ENCODE measurements around the gene FAM118A.
"Not testable (repeated sequence)": the region's sequence is repeated elsewhere in the genome, so short reads cannot be mapped to it uniquely, and the experiment has no call there.

Gene FAM118A

DNA sequence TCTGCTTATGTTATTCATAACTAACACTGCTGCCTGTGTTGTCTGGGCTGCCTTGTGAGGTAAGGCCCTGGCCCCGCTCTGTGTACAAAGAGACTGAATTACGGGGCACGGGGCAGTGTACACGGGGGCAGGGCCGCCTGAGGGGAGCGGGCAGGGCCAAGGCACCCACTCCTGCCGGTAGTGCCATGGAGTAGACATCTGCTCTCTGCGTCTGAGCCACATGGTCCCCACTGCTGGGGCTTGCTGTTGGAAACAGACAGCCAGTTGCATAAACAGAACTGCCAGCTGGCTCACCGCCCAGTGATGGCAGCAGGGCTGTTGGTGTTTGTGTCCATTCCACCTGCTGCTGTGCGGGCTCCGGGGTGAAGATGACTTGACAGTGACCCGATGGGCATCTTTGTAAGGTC lies 19.8 kb downstream of the FAM118A start:
- DNase-seq (ENCODE audit: low read depth in 3 of 3, low spot score in 1 of 3): no peak

DNA sequence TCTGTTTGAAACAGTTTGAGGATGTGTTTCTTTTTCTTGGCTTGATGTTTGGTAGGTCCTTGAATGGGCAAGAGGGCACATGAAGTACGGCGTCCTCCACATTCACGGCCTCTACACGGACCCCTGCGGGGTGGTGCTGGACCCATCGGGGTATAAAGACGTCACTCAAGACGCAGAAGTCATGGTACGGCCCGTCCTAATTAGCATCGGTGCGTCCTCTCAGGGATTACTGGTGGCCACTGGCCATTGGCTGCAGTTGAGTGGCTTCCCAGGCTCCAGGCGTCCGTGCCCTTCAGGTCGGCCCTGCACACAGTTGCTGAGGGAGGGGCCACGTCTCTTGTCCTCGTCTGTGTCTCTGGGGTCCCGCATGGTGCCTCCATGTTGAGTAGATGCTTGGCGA lies 20.8 kb downstream of the FAM118A start:
- DNase-seq (ENCODE audit: low read depth in 3 of 3, low spot score in 1 of 3): no peak

DNA sequence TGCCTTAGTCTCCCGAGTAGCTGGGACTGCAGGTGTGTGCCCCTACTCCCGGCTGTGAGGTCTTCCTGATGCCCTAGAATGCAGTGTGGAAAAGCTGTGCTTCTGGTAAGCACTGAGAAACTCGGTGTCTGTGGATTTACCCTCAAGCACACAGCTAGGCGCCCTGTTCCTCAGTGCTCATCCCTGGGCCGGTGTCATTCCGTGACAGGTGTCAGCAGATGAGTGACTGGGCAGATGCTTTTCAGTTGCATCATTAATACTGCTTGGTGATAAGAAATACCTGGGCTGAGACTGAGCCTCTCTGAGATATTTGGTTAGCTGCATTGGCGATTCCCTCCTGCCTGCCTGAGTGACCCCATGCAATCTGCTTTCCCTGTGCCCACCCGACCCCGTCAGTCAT lies 21.8 kb downstream of the FAM118A start:
- no peak for DNase-seq (ENCODE audit: low read depth in 3 of 3, low spot score in 1 of 3)

DNA sequence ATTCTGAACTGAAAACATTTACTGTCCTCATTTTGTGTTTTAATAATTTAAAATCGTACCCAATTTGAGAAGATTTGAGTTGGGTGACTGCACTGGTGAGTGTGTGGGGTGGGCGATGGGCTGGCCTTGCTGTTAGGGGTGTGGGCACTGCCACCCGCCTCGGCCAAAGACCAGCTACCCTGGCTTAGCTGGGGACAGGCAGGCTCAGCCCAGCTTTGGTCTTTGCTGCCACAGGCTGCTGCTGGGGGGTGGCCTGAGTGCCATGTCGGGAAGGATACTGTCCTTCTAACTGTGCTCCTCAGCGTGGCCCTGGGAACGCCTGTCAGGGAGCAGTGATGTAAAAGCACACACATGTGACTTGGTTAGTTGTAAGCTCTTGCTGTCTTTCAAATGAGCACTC lies 22.3 kb downstream of the FAM118A start:
- no peak for DNase-seq (ENCODE audit: low read depth in 3 of 3, low spot score in 1 of 3)

DNA sequence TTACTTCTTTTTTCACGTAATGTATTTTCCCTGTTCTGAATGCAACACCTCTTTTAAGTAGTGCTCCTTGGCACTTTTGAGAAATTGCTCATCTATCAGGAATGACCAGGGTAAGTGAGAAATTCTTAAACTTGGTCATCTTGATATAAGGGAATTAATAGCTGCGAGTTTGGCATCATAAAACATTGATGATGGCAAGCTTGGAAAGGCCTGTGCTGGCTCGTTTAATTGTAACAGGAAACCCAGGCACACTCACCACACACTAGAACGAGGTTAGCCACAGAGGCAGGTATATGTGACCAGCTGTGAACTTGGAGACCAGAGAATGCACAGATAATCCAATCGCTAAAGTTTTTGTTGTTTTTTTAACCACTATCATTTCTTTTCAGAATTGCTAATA lies 24.3 kb downstream of the FAM118A start:
- DNase-seq (ENCODE audit: low read depth in 3 of 3, low spot score in 1 of 3): no peak

DNA sequence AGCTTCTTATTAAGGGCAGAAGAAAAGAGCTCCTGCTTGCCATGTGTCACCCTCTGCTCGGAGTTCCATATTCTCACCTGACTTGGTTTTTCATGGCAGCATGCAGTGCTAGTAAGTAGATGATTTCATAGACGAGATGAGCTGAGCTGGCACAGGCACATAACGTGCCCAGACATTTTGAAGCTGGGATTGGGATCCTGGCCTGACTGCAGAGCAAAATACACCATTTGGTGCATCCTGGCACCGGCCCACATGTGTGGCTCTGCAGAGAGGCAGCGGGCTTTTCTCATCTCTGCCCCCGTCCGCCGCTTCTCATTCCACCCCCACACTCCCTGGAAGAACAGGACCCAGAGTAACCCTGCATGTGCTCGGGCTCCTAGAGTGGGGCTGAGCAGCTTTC lies 24.8 kb downstream of the FAM118A start:
- DNase-seq (ENCODE audit: low read depth in 3 of 3, low spot score in 1 of 3): no peak

DNA sequence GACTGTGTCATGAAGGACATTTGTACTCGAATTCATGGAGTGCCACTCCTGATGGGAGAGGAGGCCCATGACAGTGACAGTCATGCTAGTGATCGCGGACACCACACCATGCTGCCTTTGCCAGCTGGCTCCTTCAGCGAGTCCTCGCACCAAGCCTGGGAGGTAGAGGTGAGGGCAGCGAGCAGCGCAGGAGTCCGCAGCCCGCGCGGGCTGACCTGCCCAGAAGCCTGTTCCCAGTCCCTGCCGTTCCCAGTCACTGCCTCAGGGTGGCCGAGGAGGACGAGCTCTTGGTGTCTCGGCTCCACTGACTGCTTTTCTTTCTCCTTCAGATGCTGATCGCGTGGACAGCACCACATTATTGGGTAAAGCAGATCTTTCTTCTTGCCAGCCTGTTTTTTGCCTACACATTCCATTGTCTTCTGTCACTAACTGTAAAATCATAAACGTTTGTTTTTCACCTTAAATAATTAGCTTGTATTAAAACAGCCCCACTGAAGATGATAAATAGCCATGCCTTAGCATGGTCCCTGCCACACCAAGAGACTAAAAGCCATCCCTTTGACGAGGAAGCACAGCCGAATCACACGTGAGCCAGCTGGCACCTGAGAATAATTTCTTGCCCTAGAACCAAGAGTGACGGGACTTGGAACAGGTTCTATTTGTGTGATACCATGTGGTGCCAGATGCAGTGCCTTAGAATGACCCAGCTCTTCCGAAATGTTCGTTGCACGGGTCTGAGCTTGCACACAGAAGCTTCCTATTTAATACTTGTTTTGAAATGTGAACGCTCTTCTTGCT lies 25.5 kb downstream of the FAM118A start:
- DNase-seq (ENCODE audit: low read depth in 3 of 3, low spot score in 1 of 3): no peak

DNA sequence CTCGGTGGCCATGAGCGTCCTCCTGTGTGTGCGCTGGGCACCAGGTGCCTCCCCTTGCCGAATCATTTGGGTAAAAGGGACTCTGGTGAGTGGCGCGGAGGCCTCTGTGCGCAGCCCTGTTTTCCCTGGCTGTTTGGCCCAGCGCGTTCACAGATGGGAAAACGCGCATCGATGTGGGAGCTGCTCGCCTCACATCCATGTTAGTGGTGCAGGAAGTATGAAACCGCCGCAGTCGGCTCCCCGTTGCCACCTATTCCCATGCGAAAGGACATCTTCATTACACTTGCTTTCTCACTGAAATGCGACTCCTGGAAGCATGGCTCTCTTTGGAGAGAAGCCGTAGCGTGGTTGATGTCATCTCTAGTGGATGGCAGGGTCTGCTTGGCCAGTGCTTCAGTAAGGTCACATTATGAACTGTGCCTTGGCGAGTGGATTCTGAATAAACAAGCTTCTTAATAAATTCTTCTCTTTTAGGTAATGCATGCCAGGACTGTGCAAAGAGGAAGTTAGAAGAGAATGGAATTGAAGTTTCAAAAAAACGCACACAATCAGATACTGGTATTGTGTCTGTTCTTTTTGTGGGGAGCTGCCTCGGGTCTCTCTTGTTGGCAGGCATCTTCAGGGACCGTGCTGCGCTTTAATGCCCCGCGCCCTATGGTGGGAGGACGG lies 26.3 kb downstream of the FAM118A start:
- DNase-seq (ENCODE audit: low read depth in 3 of 3, low spot score in 1 of 3): no peak

DNA sequence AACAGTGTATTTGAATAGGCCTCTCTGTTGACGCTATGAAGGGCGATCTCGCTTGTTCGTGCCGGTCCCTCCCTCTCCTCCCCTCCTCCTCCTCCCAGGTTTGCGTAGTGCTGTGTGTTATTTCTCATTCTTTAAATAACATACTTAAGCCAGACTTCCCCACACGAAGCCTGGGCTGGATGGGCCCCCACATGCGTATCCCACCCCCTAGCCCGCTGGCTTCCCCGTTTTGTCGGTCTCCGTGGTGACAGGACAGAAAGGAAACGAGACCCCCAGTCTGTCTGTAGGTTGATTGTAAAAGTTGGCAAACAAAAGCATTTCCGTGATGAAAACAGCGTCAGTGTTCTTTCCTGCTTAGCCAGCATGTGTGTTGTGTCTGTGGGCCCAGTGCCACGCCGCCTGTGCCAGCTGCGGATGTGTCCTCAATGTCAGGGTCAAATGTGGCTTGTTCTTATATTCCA lies 27.3 kb downstream of the FAM118A start:
- DNase-seq (ENCODE audit: low read depth in 3 of 3, low spot score in 1 of 3): no peak

DNA sequence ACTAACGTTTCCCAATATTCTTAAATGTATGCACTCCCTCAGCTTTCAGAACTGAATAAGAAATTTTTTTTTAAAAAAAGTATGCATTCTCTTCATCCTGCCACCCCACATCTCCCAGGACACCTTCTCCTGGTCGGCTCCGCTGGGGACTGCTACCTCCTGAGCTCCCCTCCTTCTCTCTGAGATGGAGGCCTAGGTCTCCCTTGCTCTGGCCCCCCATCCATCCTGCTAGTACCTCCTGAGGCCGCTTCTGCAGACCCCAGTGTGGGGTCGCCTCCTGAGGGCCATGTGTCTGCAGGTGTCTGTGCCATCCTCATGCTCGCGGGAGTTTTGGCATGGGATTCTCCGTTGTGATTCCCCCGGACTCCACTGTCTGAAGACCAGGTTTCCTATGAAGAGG lies 27.8 kb downstream of the FAM118A start:
- DNase-seq (ENCODE audit: low read depth in 3 of 3, low spot score in 1 of 3): no peak

DNA sequence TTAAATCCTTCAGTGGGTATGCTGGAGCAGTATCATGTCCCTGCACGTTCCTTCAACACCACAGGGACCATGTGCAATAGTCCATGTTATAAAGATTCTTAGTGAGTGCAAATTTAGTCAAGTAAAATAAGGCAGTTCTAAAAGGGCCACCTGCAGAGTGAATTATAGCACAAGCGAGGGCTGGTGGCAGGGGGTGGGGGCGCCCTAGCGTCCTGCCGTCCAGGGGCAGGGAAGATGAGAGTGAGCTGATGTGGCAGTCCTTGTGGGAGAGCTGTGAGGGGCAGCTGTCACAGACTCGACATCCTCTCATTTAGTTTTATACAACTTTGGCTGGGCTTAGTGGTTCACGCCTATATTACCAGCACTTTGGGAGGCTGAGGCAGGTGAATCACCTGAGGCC lies 29.1 kb downstream of the FAM118A start:
- no peak for DNase-seq (ENCODE audit: low read depth in 3 of 3, low spot score in 1 of 3)

DNA sequence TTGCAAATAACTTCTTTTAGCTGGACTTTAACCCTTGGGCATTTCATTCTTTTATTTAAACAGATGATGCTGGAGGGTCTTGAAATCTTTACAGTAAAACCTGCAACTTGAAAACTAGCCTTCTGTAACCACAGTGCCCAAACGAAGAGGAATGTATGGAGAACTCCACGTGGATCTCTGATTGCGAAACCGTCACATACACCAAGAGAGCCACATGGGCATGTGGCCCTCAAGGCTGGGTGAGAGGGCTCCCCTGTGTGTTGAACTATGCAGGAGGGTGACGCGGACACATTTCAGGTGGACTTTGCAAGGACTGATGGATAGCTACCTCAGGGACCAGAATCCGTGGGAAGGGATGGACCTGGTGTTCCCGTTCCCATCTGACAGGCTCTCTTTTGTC lies 30.6 kb downstream of the FAM118A start:
- no peak for DNase-seq (ENCODE audit: low read depth in 3 of 3, low spot score in 1 of 3)

DNA sequence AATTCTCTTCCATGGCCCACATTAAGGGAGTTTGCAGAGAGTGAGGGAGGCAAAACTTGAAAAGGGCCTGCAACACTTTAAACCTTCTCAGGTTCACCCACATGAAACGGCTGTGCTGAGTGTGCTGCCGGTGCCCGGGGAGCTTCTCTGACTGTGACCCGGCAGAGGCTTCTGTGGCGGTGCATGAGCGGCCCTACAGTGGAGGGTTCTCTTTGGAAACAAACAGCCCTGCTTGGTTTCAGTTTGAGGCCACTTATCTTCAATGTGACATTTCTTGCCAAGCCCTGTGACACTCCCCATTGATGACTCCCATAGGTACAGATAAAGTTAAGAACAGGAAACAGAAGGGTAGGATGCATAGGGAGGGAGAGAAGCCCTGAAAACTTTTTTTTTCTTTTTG lies 31.8 kb downstream of the FAM118A start:
- peak in 1 of 3 donors; percentile 11 for DNase-seq (ENCODE audit: low read depth in 3 of 3, low spot score in 1 of 3)

DNA sequence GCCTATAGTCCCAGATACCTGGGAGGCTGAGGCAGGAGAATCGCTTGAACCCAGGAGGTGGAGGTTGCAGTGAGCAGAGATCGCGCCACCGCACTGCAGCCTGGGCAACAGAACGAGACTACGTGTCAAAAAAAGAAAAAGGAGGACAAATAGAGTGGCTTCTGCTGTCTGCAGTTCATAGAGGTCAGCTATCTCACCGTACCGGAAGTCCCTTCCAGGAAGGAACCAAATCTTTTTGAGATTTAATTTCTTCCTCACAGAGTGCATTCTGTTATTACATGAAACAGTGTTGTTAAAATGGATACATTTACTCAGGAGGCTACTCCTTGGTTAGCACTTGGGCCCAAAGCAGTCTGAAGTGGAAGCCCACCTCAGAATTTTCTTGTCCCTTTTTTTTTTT lies 33.4 kb downstream of the FAM118A start:
- no peak for DNase-seq (ENCODE audit: low read depth in 3 of 3, low spot score in 1 of 3)

DNA sequence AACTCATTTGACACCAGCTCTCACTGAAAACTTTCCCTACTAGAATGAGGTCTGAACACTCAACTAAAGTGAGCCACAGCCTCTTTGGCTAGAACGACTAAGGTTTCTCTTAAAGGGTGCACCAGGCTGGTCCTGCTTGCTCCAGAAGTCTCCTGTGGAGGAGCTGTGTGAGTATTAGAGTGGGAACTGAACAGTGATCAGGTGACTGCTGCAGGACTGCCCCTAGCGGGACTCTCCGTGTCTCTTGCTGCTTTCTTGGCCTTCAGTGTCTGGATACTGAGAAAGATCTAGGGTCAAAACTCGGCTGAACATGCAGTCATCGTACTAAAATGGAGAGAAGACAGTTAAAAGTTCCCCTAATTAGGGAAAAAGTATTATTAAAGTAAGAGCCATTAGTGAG lies 34.6 kb downstream of the FAM118A start:
- no peak for DNase-seq (ENCODE audit: low read depth in 3 of 3, low spot score in 1 of 3)

DNA sequence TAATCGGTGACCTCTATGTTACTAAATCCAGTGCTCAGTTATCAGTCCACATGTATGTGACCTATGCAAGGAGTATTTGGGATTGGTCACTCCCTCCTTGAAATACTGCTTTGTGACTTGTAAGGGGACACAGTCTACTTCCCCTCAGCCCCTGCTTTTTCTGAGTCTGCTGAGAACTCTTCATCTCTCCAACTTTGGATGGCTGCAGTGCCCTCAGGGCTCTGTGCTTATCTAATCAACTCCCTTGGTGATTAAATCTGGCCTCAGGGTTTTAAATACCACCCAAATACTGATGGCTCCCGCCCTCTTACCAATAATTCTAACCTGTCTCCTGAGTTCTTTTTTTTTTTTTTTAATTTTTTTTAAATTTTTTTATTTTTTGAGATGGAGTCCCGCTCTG lies 40.2 kb downstream of the FAM118A start:
- DNase-seq (ENCODE audit: low read depth in 3 of 3, low spot score in 1 of 3): no peak

DNA sequence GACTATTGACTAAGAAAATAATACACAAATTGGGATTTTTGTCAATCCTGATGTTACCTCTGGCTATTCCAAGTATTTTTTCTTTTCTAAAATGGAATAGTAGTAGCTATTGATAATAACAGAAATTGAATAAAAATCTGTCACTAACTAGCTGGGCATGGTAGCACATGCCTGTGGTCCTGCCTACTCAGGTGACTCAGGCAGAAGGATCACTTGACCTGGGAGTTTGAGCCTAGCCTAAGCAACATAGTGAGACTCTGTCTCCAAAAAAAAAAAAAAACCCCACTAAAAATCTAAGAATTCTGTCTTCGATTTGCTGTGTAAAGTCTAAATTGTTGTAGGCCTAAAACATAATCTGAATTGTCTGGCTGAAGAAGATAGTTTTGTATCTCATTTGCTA lies 42.2 kb downstream of the FAM118A start:
- no peak for DNase-seq (ENCODE audit: low read depth in 3 of 3, low spot score in 1 of 3)

DNA sequence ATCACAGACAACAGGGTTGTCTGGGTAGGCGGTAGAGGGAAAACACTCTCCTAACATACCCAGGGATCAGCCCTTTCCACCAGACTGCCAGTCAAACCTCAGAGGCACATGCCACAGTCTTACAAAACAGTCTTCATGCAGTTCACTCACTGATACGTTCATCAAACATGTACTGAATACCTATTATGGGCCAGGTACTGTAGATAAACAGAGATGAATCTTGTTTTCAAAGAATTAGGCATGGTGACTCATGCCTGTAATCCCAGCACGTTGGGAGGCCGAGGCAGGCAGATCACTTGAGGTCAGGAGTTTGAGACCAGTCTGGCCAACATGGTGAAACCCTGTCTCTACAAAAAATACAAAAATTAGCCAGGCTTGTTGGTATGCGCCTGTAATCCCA lies 43.0 kb downstream of the FAM118A start:
- not testable (repeated sequence) for DNase-seq (ENCODE audit: low read depth in 3 of 3, low spot score in 1 of 3)

DNA sequence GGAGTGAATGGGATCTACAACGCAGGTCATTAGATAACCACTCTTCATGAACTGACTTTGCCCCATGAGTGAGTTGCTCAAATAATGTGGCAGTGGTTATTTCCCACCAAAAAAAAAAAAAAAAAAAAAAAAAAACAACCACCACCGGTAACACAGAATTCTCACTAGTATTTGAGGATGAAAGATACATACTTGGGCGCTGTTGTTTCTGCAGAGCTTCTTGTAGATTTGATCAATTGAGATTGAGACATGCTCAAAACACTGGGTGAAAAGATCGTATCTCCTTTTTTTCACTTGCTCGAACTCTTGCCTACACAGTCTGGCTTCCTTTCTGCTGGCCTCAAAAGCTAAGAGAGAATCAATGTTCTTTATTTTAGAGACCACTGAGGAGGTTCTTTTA lies 44.1 kb downstream of the FAM118A start:
- DNase-seq (ENCODE audit: low read depth in 3 of 3, low spot score in 1 of 3): no peak

DNA sequence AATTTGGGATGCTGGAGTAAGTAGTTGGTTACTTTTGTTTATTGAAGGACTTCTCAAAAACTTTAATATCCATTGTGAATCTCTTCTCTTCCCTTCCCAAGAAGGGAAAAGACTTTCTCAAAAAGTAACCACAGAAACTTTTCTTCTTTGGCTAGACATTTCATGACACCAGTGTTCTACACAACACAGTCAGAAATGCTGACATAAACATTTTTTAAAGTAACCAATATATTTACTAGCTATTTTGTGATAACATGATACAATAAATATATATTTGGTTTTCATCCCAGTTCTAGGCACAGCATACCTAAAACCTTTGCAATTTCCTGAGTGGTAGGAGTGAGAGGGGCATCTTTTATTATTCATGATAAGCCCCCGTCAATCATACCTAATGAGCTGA lies 47.8 kb downstream of the FAM118A start:
- DNase-seq (ENCODE audit: low read depth in 3 of 3, low spot score in 1 of 3): no peak

DNA sequence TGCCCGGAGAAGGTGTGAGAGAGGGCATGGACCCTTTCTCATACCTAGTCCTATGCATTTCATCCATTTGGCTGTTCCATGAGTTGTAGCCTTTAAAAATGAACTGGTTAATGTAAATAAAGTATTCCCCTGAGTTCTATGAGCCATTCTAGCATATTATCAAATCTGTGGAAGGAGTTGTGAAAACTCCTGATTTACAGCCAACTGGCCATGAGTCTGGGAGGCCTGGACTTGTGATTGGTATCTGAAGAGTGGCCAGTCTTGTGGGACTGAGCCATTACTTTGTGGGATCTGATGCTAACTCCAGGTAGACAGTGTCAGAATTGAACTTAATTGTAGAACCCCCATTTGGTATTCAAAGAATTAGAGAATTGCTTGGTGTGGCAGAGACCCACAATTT lies 48.4 kb downstream of the FAM118A start:
- no peak for DNase-seq (ENCODE audit: low read depth in 3 of 3, low spot score in 1 of 3)

DNA sequence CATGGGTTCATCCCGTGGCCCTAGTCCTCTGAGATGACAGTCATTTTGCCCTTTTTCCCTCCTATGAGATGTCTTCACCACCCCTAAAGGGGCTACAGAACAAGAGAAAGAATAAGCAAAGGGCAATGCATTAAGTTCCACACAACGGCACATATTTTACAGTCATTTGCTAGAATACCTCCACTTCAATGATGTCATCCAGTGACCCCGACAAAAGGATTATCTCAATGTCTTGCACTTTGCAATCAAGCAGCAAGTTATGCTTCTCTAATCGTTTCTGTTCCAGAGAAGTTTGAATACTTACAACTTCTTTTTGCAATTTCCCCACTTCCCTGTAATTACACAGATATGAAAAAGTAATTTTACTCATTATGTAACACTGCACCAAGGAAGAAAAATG lies 49.9 kb downstream of the FAM118A start:
- DNase-seq (ENCODE audit: low read depth in 3 of 3, low spot score in 1 of 3): no peak

DNA sequence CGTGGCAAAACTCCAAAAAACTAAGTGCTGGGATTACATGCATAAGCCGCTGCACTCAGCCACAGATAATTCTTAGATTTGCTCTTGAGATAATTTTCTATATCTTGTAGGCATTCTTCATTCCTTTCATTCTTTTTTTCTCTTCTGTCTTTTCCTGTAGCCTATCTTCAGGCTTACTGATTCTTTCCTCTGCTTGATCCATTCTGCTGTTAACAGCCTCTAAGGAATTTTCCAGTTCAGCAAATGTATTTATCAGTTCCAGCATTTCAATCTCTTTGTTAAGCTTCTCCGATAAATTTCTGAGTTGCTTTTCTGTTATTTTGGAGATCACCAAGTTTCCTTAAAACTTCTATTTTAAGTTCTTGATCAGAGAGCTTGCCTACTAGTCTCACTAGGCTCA lies 57.0 kb downstream of the FAM118A start:
- no peak for DNase-seq (ENCODE audit: low read depth in 3 of 3, low spot score in 1 of 3)
